ENCODE measurements around the gene TRH.
"Not testable (repeated sequence)": the region's sequence is repeated elsewhere in the genome, so short reads cannot be mapped to it uniquely, and the experiment has no call there.

TRH gene

GRCh38 chr3:130010556-130010955 is 36.0 kb downstream of the TRH start:
- DNase-seq (ENCODE audit: low read depth in 2 of 2): no peak

- DNase-seq (ENCODE audit: low read depth in 2 of 2): not testable (repeated sequence)
Measured at GRCh38 chr3:130012108-130012507, 37.6 kb downstream of the TRH start.

GRCh38 chr3:130013246-130013645 is 38.7 kb downstream of the TRH start:
- not testable (repeated sequence) for DNase-seq (ENCODE audit: low read depth in 2 of 2)

GRCh38 chr3:130014526-130014925 is 40.0 kb downstream of the TRH start:
- peak; percentile 29 to 42 for DNase-seq (ENCODE audit: low read depth in 2 of 2)

- DNase-seq (ENCODE audit: low read depth in 2 of 2): not testable (repeated sequence)
Measured at GRCh38 chr3:130017661-130018060, 43.1 kb downstream of the TRH start.

GRCh38 chr3:130026146-130026829 is 51.8 kb downstream of the TRH start:
- not testable (repeated sequence) for DNase-seq (ENCODE audit: low read depth in 2 of 2)

GRCh38 chr3:130027437-130027836 is 52.9 kb downstream of the TRH start:
- DNase-seq (ENCODE audit: low read depth in 2 of 2): not testable (repeated sequence)
